HepG2 (cell line): ENCODE measurements around the gene CMIP. TPM values are rescaled to one million over a fixed set of nuclear protein-coding genes. Genes with fewer than 3 reads are reported as not detected.

Source experiments
- ATAC-seq: fragments of 200-7000 bp; cut with Tn5 transposase; 3 replicates; pipeline ENCODE4 v1.9.1; 2020; ENCODE audit warnings: mild to moderate bottlenecking, moderate library complexity
- BruUV-seq: library from RNA; stranded (reverse); fragments of 400-500 nt; replicated peaks from 2 replicates; lab custom pipeline; 2021; lab: Mats Ljungman, UMichigan
- CTCF ChIA-PET: fragments of 300-600 bp; formaldehyde crosslinking; extraction: SDS; loops from one replicate; lab custom pipeline; 2021; ENCODE audit warnings: low total read pairs, inconsistent platforms, low intra/inter-chr PET ratio; lab: Yijun Ruan, JAX
- POLR2A ChIA-PET: fragments of 350-600 bp; sonication (Branson Sonifier 250); formaldehyde crosslinking; loops from one replicate; lab custom pipeline; 2020; ENCODE audit warnings: antibody characterized with exemption, inconsistent platforms; lab: Yijun Ruan, JAX
- DNase-seq: peaks from one replicate; pipeline ENCODE4 v3.0.0-alpha.2; 2015; ENCODE audit warnings: low spot score
- FAIRE-seq: peaks from 3 replicates; lab custom pipeline; 2011; peaks lifted over from hg19 to GRCh38; lab: Jason Lieb, UNC
- H2AFZ ChIP-seq: one replicate; pipeline ENCODE4 v1.6.1; 2011; ENCODE audit warnings: low read length, inconsistent platforms
- H3K27ac ChIP-seq: fragments of 300-600 bp; 3 replicates; pipeline ENCODE4 v1.8.0; 2011; ENCODE audit warnings: mixed run types, mild to moderate bottlenecking, mixed read lengths, low read length, inconsistent platforms; ENCODE audit not compliant: insufficient read depth; ENCODE audit errors: extremely low read length
- H3K27me3 ChIP-seq, 2 experiments: fragments of 200-600 bp in 1 of 2; 2 replicates in 1 of 2; 3 replicates in 1 of 2; pipeline versions ENCODE4 v1.6.0 to v1.8.0; 2011; ENCODE audit warnings: low read length in 2 of 2, mild to moderate bottlenecking in 2 of 2, moderate library complexity in 2 of 2, inconsistent platforms in 1 of 2; ENCODE audit not compliant: insufficient read depth in 2 of 2, control insufficient read depth in 1 of 2
- H3K36me3 ChIP-seq, 2 experiments: fragments of 200-600 bp in 1 of 2; replicated peaks in 1 of 2; 2 replicates in 1 of 2; 3 replicates in 1 of 2; pipeline versions ENCODE4 v1.5.1 to v1.8.0; 2011; ENCODE audit warnings: low read length in 2 of 2, inconsistent platforms in 1 of 2; ENCODE audit not compliant: insufficient read depth in 2 of 2, control insufficient read depth in 1 of 2
- H3K4me1 ChIP-seq: 2 replicates; pipeline ENCODE4 v1.5.1; 2012; ENCODE audit warnings: low read length, inconsistent platforms; ENCODE audit not compliant: insufficient read depth
- H3K4me2 ChIP-seq: 2 replicates; pipeline ENCODE4 v1.6.0; 2011; ENCODE audit warnings: low read depth, low read length, inconsistent platforms
- H3K4me3 ChIP-seq, 3 experiments: fragments of 200-600 bp in 1 of 3; sonication (generic), shearing (Covaris generic) in 1 of 3; replicated peaks in 1 of 3; 2 replicates each; pipeline ENCODE4 v1.5.1; 2011 to 2016; ENCODE audit warnings: low read length in 3 of 3, inconsistent platforms in 2 of 3, low read depth in 2 of 3, mild to moderate bottlenecking in 2 of 3, control low read depth in 1 of 3, mixed read lengths in 1 of 3; ENCODE audit not compliant: insufficient read depth in 1 of 3
- H3K79me2 ChIP-seq: one replicate; pipeline ENCODE4 v1.6.1; 2011; ENCODE audit warnings: low read length, inconsistent platforms; ENCODE audit not compliant: insufficient read depth
- H3K9ac ChIP-seq: 2 replicates; pipeline ENCODE4 v1.6.0; 2011; ENCODE audit warnings: mild to moderate bottlenecking, low read depth, low read length, inconsistent platforms; ENCODE audit not compliant: insufficient read depth
- H3K9me3 ChIP-seq: 2 replicates; pipeline ENCODE4 v1.5.1; 2012; ENCODE audit warnings: mild to moderate bottlenecking, low read length
- H4K20me1 ChIP-seq: 2 replicates; pipeline ENCODE4 v1.6.0; 2011; ENCODE audit warnings: inconsistent platforms, mild to moderate bottlenecking, low read length, moderate library complexity; ENCODE audit not compliant: insufficient read depth
- ATF2 ChIP-seq: sonication (generic); formaldehyde crosslinking; IDR thresholded peaks from 2 replicates; pipeline ENCODE4 v1.4.0; 2020; ENCODE audit warnings: missing genetic modification reagents
- CSRNP1 ChIP-seq: sonication (generic); formaldehyde crosslinking; IDR thresholded peaks from 2 replicates; pipeline ENCODE4 v1.8.1; 2023; ENCODE audit warnings: mild to moderate bottlenecking, missing genetic modification reagents
- FOXM1 ChIP-seq: sonication (generic); formaldehyde crosslinking; IDR thresholded peaks from 2 replicates; pipeline ENCODE4 v1.5.0; 2020; ENCODE audit warnings: missing genetic modification reagents
- FOXP1 ChIP-seq, 2 experiments: fragments of 450-650 bp in 1 of 2; IDR thresholded peaks; 2 replicates each; pipeline ENCODE4 v1.6.1; 2017 to 2018; ENCODE audit warnings: antibody characterized with exemption in 1 of 2
- MTF1 ChIP-seq: sonication (generic); formaldehyde crosslinking; IDR thresholded peaks from 2 replicates; pipeline ENCODE4 v1.5.0; 2020; ENCODE audit warnings: missing genetic modification reagents
- NONO ChIP-seq, 2 experiments: fragments of 450-650 bp in 1 of 2; sonication (generic) in 1 of 2; formaldehyde crosslinking in 1 of 2; IDR thresholded peaks in 1 of 2; conservative IDR thresholded peaks in 1 of 2; 2 replicates each; pipeline versions ENCODE4 v1.6.1 to v1.8.0; 2017 to 2022; ENCODE audit warnings: mild to moderate bottlenecking in 1 of 2, missing genetic modification reagents in 1 of 2, moderate library complexity in 1 of 2
- STAG1 ChIP-seq: sonication (generic); formaldehyde crosslinking; IDR thresholded peaks from 2 replicates; pipeline ENCODE4 v1.4.0; 2020; ENCODE audit warnings: missing genetic modification reagents
- TBX3 ChIP-seq: fragments of 450-650 bp; IDR thresholded peaks from 2 replicates; pipeline ENCODE4 v1.6.1; 2017; ENCODE audit warnings: antibody characterized with exemption, mild to moderate bottlenecking, inconsistent platforms, borderline replicate concordance
- TIGD3 ChIP-seq: sonication (generic); formaldehyde crosslinking; IDR thresholded peaks from 2 replicates; pipeline ENCODE4 v1.5.1; 2020; ENCODE audit warnings: mild to moderate bottlenecking, missing genetic modification reagents, borderline replicate concordance
- ZNF329 ChIP-seq: sonication (generic); formaldehyde crosslinking; IDR thresholded peaks from 2 replicates; pipeline ENCODE4 v1.9.0; 2021; ENCODE audit warnings: low read depth, mild to moderate bottlenecking, missing genetic modification reagents
- WGBS: methylation state at CpG from one replicate; pipeline ENCODE4 v1.1.6; 2017; ENCODE audit warnings: low lambda C conversion rate; 5-methylcytosine and 5-hydroxymethylcytosine counted together
- in situ Hi-C: cut with HindIII; loops from 2 replicates; pipeline ENCODE4 v1.10.0; 2017; ENCODE audit warnings: low pct_unique_long_range_greater_than_20kb; ENCODE audit not compliant: extremely low pct_ligation_motif_present
- intact Hi-C: fragments of 100-400 bp; cut with micrococcal nuclease; formaldehyde crosslinking; loops from one replicate; pipeline ENCODE4 v1.10.0; 2022; ENCODE audit not compliant: unreplicated experiment
- polyA plus RNA-seq, 8 experiments: library from polyadenylated mRNA; depleted of rRNA in 3 of 8; stranded (reverse) in 7 of 8; unstranded in 1 of 8; fragments of >200 nt; fragmentation: Illumina TruSeq in 4 of 8; extraction: Trizol in 4 of 8; gene quantifications; 2 replicates each; pipeline versions ENCODE4 v1.2.1 to v1.2.3, GENCODE V29; 2011 to 2016; ENCODE audit warnings: low read depth in 4 of 8, missing spikeins in 1 of 8, mixed read lengths in 1 of 8; ENCODE audit not compliant: insufficient read depth in 1 of 8
- total RNA-seq, 5 experiments: library from RNA; depleted of rRNA; stranded (reverse); fragments of >200 nt; fragmentation: Illumina TruSeq; extraction: Trizol; gene quantifications; 2 replicates each; pipeline ENCODE4 v1.2.3, GENCODE V29; 2016; ENCODE audit warnings: low read depth in 1 of 5

CMIP gene
- total and polyA plus RNA-seq, 2 of the 13 experiments (the other 11 are each of a cell fraction or from before 2014, with no cell fraction given) = 10.9 to 18.1 TPM

GRCh38 chr16:81732699-81733098 lies 288.1 kb downstream of the CMIP start:
- Histone ChIP-seq H3K79me2 (no peaks in the 10 kb centered on the region), H3K9ac (no peak overlapping the region), H4K20me1 (no peaks in the 10 kb centered on the region), H3K4me2 (no peak overlapping the region), H3K9me3 (no peaks in the 10 kb centered on the region), H3K36me3 (no peaks in the 10 kb centered on the region), H3K4me3 (no peak overlapping the region), H3K27me3 (peaks cover 1 to 13% of the 10 kb centered on the region in 2 experiments; a peak in 3 of 5 replicates), H3K4me1 (peaks cover 12% of the 10 kb centered on the region), H2AFZ (no peak overlapping the region), H3K27ac (no peak overlapping the region)
- ATAC-seq (peak; percentile 19), DNase-seq (no peak), FAIRE-seq (peak; percentile 15)
- POLR2A ChIA-PET = no interaction called here
- in situ Hi-C loops (loop anchor here (10.0 to 25.0 kb wide), 2 partner anchors 528 to 695 kb away; partner anchors contain the start of gene ATMIN), intact Hi-C loops (no loop called here)
- BruUV-seq = no TSS peak
- whole genome bisulfite sequencing = 22% methylated on average over 1 of the region's 1 CpG
- CTCF ChIA-PET = no interaction called here
- 0 out of 2 replicates have a peak, but pooled peaks have one; percentile 7 for TF ChIP-seq STAG1 (CRISPR knock-in tag)
- TF ChIP-seq TBX3 = no peak
- TF ChIP-seq NONO (IDR thresholded peaks at IDR 0.05) = no peak
- TF ChIP-seq NONO (CRISPR knock-in tag; conservative IDR thresholded peaks at IDR 0.05) = no peak
- TF ChIP-seq CSRNP1 (CRISPR knock-in tag) = no peak

- no peak for FAIRE-seq
- no peaks in the 10 kb centered on the region for H3K9me3 ChIP-seq
- peaks cover 18% of the 10 kb centered on the region for H3K4me1 ChIP-seq
- no peak overlapping the region for H3K4me3 ChIP-seq
- no peaks in the 10 kb centered on the region for H3K79me2 ChIP-seq
- CTCF ChIA-PET = no interaction called here
- no TSS peak for BruUV-seq
- POLR2A ChIA-PET = no interaction called here
- intact Hi-C loops = no loop called here
- no peak for ATAC-seq
- H3K27me3 ChIP-seq = peaks cover 1 to 13% of the 10 kb centered on the region in 2 experiments; a peak in 3 of 5 replicates
- no peak overlapping the region for H2AFZ ChIP-seq
- no peak overlapping the region for H3K27ac ChIP-seq
- no peak overlapping the region for H3K9ac ChIP-seq
- DNase-seq = no peak
- 4% methylated on average over 1 of the region's 1 CpG for WGBS
- in situ Hi-C loops = loop anchor here (10.0 to 25.0 kb wide), 2 partner anchors 528 to 696 kb away; partner anchors contain the start of gene ATMIN
- no peaks in the 10 kb centered on the region for H3K36me3 ChIP-seq
- no peak overlapping the region for H3K4me2 ChIP-seq
- H4K20me1 ChIP-seq = no peaks in the 10 kb centered on the region
- 0 out of 2 replicates have a peak, but pooled peaks have one; percentile 15 for TF ChIP-seq FOXP1 (IDR thresholded peaks at IDR 0.05)
- TF ChIP-seq FOXP1 (CRISPR knock-in tag; IDR thresholded peaks at IDR 0.05) = no peak
- TF ChIP-seq ZNF329 (CRISPR knock-in tag) = no peak
- TF ChIP-seq MTF1 = no peak
- no peak for TF ChIP-seq TIGD3
- no peak for TF ChIP-seq FOXM1 (CRISPR knock-in tag)
- TF ChIP-seq ATF2 (CRISPR knock-in tag) = no peak
Measured at GRCh38 chr16:81733295-81733694, 288.7 kb downstream of the CMIP start.
